H1 (cell line): ENCODE data around the gene RTN4RL1. TPM values are rescaled to one million over a fixed set of nuclear protein-coding genes. Genes with fewer than 3 reads are reported as not detected.

Experiments used
- CTCF ChIA-PET: fragments of 300-600 bp; sonication (Branson Sonifier 250); formaldehyde crosslinking; loops from one replicate; lab custom pipeline; 2021; ENCODE audit not compliant: partially characterized antibody; lab: Charles Lee
- POLR2A ChIA-PET: fragments of 300-600 bp; sonication (Branson Sonifier 250); formaldehyde crosslinking; loops from one replicate; lab custom pipeline; 2021; ENCODE audit warnings: inconsistent platforms; ENCODE audit not compliant: partially characterized antibody; lab: Charles Lee
- DNase-seq, 2 experiments: peaks; one replicate each; pipeline versions ENCODE4 v3.0.0 to v3.0.0-alpha.2; 2010 to 2022; ENCODE audit warnings: low spot score in 2 of 2, low read depth in 1 of 2, mixed read lengths in 1 of 2
- FAIRE-seq: peaks from 2 replicates; lab custom pipeline; 2011; peaks lifted over from hg19 to GRCh38; lab: Jason Lieb, UNC
- H2AFZ ChIP-seq: 2 replicates; pipeline ENCODE4 v1.8.1; 2012; ENCODE audit warnings: low read length, inconsistent platforms
- H2AK5ac ChIP-seq: 2 replicates; pipeline ENCODE4 v1.6.1; 2013; ENCODE audit warnings: low read depth, low read length
- H2BK120ac ChIP-seq: replicated peaks from 2 replicates; pipeline ENCODE3; 2013; ENCODE audit warnings: low read depth, low read length, inconsistent platforms
- H2BK12ac ChIP-seq: 2 replicates; pipeline ENCODE4 v1.6.1; 2013; ENCODE audit warnings: low read depth, low read length
- H2BK15ac ChIP-seq: 2 replicates; pipeline ENCODE4 v1.6.1; 2013; ENCODE audit warnings: low read length
- H2BK20ac ChIP-seq: 2 replicates; pipeline ENCODE4 v1.6.1; 2013; ENCODE audit warnings: low read length
- H2BK5ac ChIP-seq: 2 replicates; pipeline ENCODE4 v1.6.1; 2013; ENCODE audit warnings: low read depth, low read length
- H3K14ac ChIP-seq: 2 replicates; pipeline ENCODE4 v1.6.1; 2013; ENCODE audit warnings: inconsistent platforms; ENCODE audit not compliant: insufficient read length
- H3K18ac ChIP-seq: 2 replicates; pipeline ENCODE4 v1.6.1; 2013; ENCODE audit warnings: low read length; ENCODE audit errors: extremely low read depth
- H3K23ac ChIP-seq: 2 replicates; pipeline ENCODE4 v1.6.1; 2013; ENCODE audit warnings: inconsistent platforms; ENCODE audit not compliant: insufficient read length
- H3K23me2 ChIP-seq: 2 replicates; pipeline ENCODE4 v1.6.1; 2013; ENCODE audit warnings: low read depth, low read length
- H3K27ac ChIP-seq: 2 replicates; pipeline ENCODE4 v1.6.1; 2011; ENCODE audit warnings: low read depth, low read length, inconsistent platforms
- H3K27me3 ChIP-seq, 4 experiments: replicated peaks in 1 of 4; 1 replicate in 1 of 4; 2 replicates in 3 of 4; pipeline versions ENCODE4 v1.6.1 to v1.8.1; 2011 to 2013; ENCODE audit warnings: low read length in 3 of 4, mild to moderate bottlenecking in 3 of 4, inconsistent platforms in 2 of 4, mixed read lengths in 2 of 4, moderate library complexity in 1 of 4; ENCODE audit not compliant: control insufficient read depth in 3 of 4, insufficient read depth in 3 of 4; ENCODE audit errors: extremely low read depth in 1 of 4
- H3K36me3 ChIP-seq, 4 experiments: 2 replicates each; pipeline versions ENCODE4 v1.6.1 to v1.8.1; 2011 to 2013; ENCODE audit warnings: mild to moderate bottlenecking in 4 of 4, low read length in 3 of 4, moderate library complexity in 2 of 4, control low read depth in 1 of 4, inconsistent platforms in 1 of 4; ENCODE audit not compliant: insufficient read depth in 4 of 4, control insufficient read depth in 2 of 4
- H3K4ac ChIP-seq: replicated peaks from 2 replicates; pipeline ENCODE3; 2013; ENCODE audit warnings: low read length, low read depth, mixed read lengths, inconsistent platforms; ENCODE audit not compliant: insufficient read length
- H3K4me1 ChIP-seq, 4 experiments: replicated peaks in 1 of 4; 1 replicate in 1 of 4; 2 replicates in 3 of 4; pipeline versions ENCODE4 v1.6.1 to v1.8.1; 2011 to 2013; ENCODE audit warnings: low read length in 3 of 4, inconsistent platforms in 2 of 4, mixed read lengths in 1 of 4; ENCODE audit not compliant: insufficient read depth in 4 of 4, control insufficient read depth in 3 of 4
- H3K4me2 ChIP-seq, 2 experiments: 2 replicates each; pipeline versions ENCODE4 v1.6.1 to v1.8.1; 2011 to 2013; ENCODE audit warnings: low read depth in 2 of 2, low read length in 2 of 2, control low read depth in 1 of 2, inconsistent platforms in 1 of 2, mild to moderate bottlenecking in 1 of 2; ENCODE audit not compliant: insufficient read depth in 1 of 2
- H3K4me3 ChIP-seq, 4 experiments: fragments of 200-600, 300-600 bp in 1 of 4; sonication (generic), shearing (Covaris generic), sonication (Bioruptor Twin) in 1 of 4; 2 replicates each; pipeline versions ENCODE4 v1.5.1 to v1.8.1; 2011 to 2016; ENCODE audit warnings: low read length in 4 of 4, low read depth in 3 of 4, control low read depth in 2 of 4, inconsistent platforms in 2 of 4, mild to moderate bottlenecking in 2 of 4, mixed read lengths in 1 of 4, moderate library complexity in 1 of 4; ENCODE audit not compliant: insufficient read depth in 2 of 4; ENCODE audit errors: extremely low read depth in 1 of 4
- H3K56ac ChIP-seq: replicated peaks from 2 replicates; pipeline ENCODE3; 2013; ENCODE audit warnings: low read depth, mild to moderate bottlenecking, mixed read lengths, low read length, inconsistent platforms; ENCODE audit not compliant: insufficient read length
- H3K79me1 ChIP-seq: 2 replicates; pipeline ENCODE4 v1.6.1; 2013; ENCODE audit warnings: low read depth, low read length, control low read depth
- H3K79me2 ChIP-seq, 2 experiments: 2 replicates each; pipeline versions ENCODE4 v1.6.1 to v1.8.1; 2012 to 2013; ENCODE audit warnings: low read length in 2 of 2, mild to moderate bottlenecking in 2 of 2, inconsistent platforms in 1 of 2; ENCODE audit not compliant: insufficient read depth in 2 of 2, control insufficient read depth in 1 of 2
- H3K9ac ChIP-seq, 4 experiments: replicated peaks in 1 of 4; 1 replicate in 1 of 4; 2 replicates in 3 of 4; pipeline versions ENCODE4 v1.6.1 to v1.8.1; 2011 to 2013; ENCODE audit warnings: low read depth in 3 of 4, low read length in 3 of 4, control low read depth in 2 of 4, mild to moderate bottlenecking in 2 of 4, moderate library complexity in 2 of 4, inconsistent platforms in 1 of 4; ENCODE audit errors: extremely low read depth in 1 of 4
- H3K9me3 ChIP-seq, 2 experiments: 2 replicates each; pipeline versions ENCODE4 v1.6.1 to v1.8.1; 2012 to 2013; ENCODE audit warnings: mild to moderate bottlenecking in 2 of 2, moderate library complexity in 2 of 2, control low read depth in 1 of 2, inconsistent platforms in 1 of 2, low read depth in 1 of 2, low read length in 1 of 2, mixed read lengths in 1 of 2; ENCODE audit not compliant: insufficient read depth in 2 of 2
- H4K20me1 ChIP-seq, 2 experiments: replicated peaks in 1 of 2; 2 replicates each; pipeline versions ENCODE3 to v1.8.1; 2011 to 2013; ENCODE audit warnings: inconsistent platforms in 2 of 2, low read length in 2 of 2, mild to moderate bottlenecking in 1 of 2; ENCODE audit not compliant: insufficient read depth in 2 of 2, control insufficient read depth in 1 of 2
- H4K5ac ChIP-seq: 2 replicates; pipeline ENCODE4 v1.6.1; 2013; ENCODE audit warnings: low read length, low read depth, mixed read lengths, inconsistent platforms; ENCODE audit not compliant: insufficient read length
- H4K8ac ChIP-seq: 2 replicates; pipeline ENCODE4 v1.8.0; 2013; ENCODE audit warnings: mild to moderate bottlenecking, moderate library complexity, low read length, inconsistent platforms; ENCODE audit not compliant: insufficient read depth; ENCODE audit errors: extremely low read depth
- H4K91ac ChIP-seq: replicated peaks from 2 replicates; pipeline ENCODE3; 2013; ENCODE audit warnings: low read length, mixed read lengths, inconsistent platforms; ENCODE audit not compliant: insufficient read length
- RBBP5 ChIP-seq: IDR thresholded peaks from 2 replicates; pipeline ENCODE4 v1.7.1; 2012; ENCODE audit warnings: low read depth, mild to moderate bottlenecking, inconsistent platforms, low read length, moderate library complexity, borderline replicate concordance
- SAP30 ChIP-seq: fragments of 300-600 bp; sonication (generic); IDR thresholded peaks from 2 replicates; pipeline ENCODE4 v1.7.1; 2012; ENCODE audit warnings: low read length, moderate library complexity, mild to moderate bottlenecking, inconsistent platforms; ENCODE audit not compliant: insufficient read depth, insufficient replicate concordance
- WGBS, 2 experiments: shearing (Covaris generic) in 1 of 2; methylation state at CpG; one replicate each; pipeline versions ENCODE4 v1.1.6 to v1.1.7; 2013 to 2015; ENCODE audit warnings: low lambda C conversion rate in 2 of 2, mixed read lengths in 2 of 2, inconsistent platforms in 1 of 2, low coverage in 1 of 2, missing lambda C conversion rate in 1 of 2; ENCODE audit not compliant: insufficient replicate concordance in 2 of 2, insufficient coverage in 1 of 2, insufficient read length in 1 of 2; ENCODE audit errors: extremely low coverage in 1 of 2, missing lambda C conversion rate in 1 of 2; 5-methylcytosine and 5-hydroxymethylcytosine counted together
- polyA plus RNA-seq, 7 experiments: library from polyadenylated mRNA; depleted of rRNA in 3 of 7; stranded (reverse) in 5 of 7; unstranded in 2 of 7; fragments of >200 nt in 5 of 7; fragments of 200-250 nt in 2 of 7; gene quantifications; 1 replicate in 5 of 7; 2 replicates in 1 of 7; 4 replicates in 1 of 7; pipeline versions ENCODE4 v1.2.1 to v1.2.3, GENCODE V29; 2011 to 2013; ENCODE audit warnings: missing spikeins in 2 of 7, mixed read lengths in 2 of 7
- total RNA-seq: library from RNA; stranded (reverse); fragmentation: NEBNext Ultra II Directional; extraction: Animal tissue kit (Norgen Biotek cat#: 25700); gene quantifications from 2 replicates; pipeline ENCODE4 v1.2.1, GENCODE V29; 2021

The RTN4RL1 gene
- total and polyA plus RNA-seq, 2 of the 8 experiments (the other 6 are each of a cell fraction or from before 2014, with no cell fraction given), result 0.09 TPM; not detected in 1

GRCh38 chr17:1958134-1958881 is 66.8 kb downstream of the RTN4RL1 start:
- no peak for FAIRE-seq
- H3K36me3 ChIP-seq, result no peaks in the 10 kb centered on the region
- CTCF ChIA-PET, result interaction anchor here (1.1 to 1.4 kb wide), 3 partner anchors 9 to 33 kb away, joined by 3 to 4 read pairs (median 3); no protein-coding TSS in a partner anchor

More at GRCh38 chr17:1958134-1958881, 66.8 kb downstream of the RTN4RL1 start:
- Histone ChIP-seq H3K14ac (no peak overlapping the region), H3K79me1 (no peaks in the 10 kb centered on the region), H2AFZ (no peak overlapping the region), H2BK120ac (no peak overlapping the region), H4K91ac (no peak overlapping the region), H3K23me2 (no peaks in the 10 kb centered on the region), H2BK12ac (no peak overlapping the region), H3K4me3 (no peak overlapping the region), H2BK5ac (no peak overlapping the region), H3K9me3 (no peaks in the 10 kb centered on the region), H3K79me2 (no peaks in the 10 kb centered on the region), H4K5ac (no peak overlapping the region), H3K56ac (no peak overlapping the region), H3K4me1 (peaks cover 0 to 7% (median 3%) of the 10 kb centered on the region in 4 experiments; a peak in 4 of 7 replicates), H3K4ac (no peak overlapping the region), H3K18ac (no peak overlapping the region), H4K20me1 (no peaks in the 10 kb centered on the region), H2BK15ac (no peak overlapping the region), H3K23ac (no peak overlapping the region), H3K4me2 (no peak overlapping the region), H2BK20ac (no peak overlapping the region), H2AK5ac (no peak overlapping the region), H4K8ac (no peak overlapping the region), H3K27me3 (no peaks in the 10 kb centered on the region), H3K27ac (no peak overlapping the region), H3K9ac (no peak overlapping the region)
- DNase-seq, result no peak
- TF ChIP-seq RBBP5, result no peak
- TF ChIP-seq SAP30, result no peak
- 86% methylated on average over 21 of the region's 21 CpGs; no CpG with 5 or more reads in 1 of the 2 experiments for WGBS, 2 experiments
- POLR2A ChIA-PET, result interaction anchor here (0.9 kb wide), 1 partner anchor 11 kb away, joined by 3 read pairs; no protein-coding TSS in a partner anchor
